Muscle of leg (tissue), 11 donors: Measurements from ENCODE around the gene IFT80. TPM values are rescaled to one million over a fixed set of nuclear protein-coding genes. Genes with fewer than 3 reads are reported as not detected.
"Not testable (repeated sequence)": the region's sequence is repeated elsewhere in the genome, so short reads cannot be mapped to it uniquely, and the experiment has no call there.

ENCODE experiments used
- DNase-seq: peaks from one replicate; pipeline ENCODE4 v3.0.0; 2013
- H3K27ac ChIP-seq: one replicate; pipeline ENCODE4 v1.5.1; 2013; ENCODE audit warnings: mild to moderate bottlenecking, low read length, control low read depth
- H3K27me3 ChIP-seq: one replicate; pipeline ENCODE4 v1.6.1; 2013; ENCODE audit warnings: low read length; ENCODE audit not compliant: control insufficient read depth, insufficient read depth
- H3K36me3 ChIP-seq: one replicate; pipeline ENCODE4 v1.6.1; 2013; ENCODE audit warnings: low read length; ENCODE audit not compliant: control insufficient read depth, insufficient read depth
- H3K4me1 ChIP-seq: one replicate; pipeline ENCODE4 v1.6.1; 2013; ENCODE audit warnings: low read length; ENCODE audit not compliant: control insufficient read depth, insufficient read depth
- H3K4me3 ChIP-seq: one replicate; pipeline ENCODE4 v1.5.1; 2013; ENCODE audit warnings: low read length, control low read depth
- H3K9me3 ChIP-seq: replicated peaks from 2 replicates; pipeline ENCODE4 v1.6.1; 2013; ENCODE audit warnings: low read depth, low read length; ENCODE audit not compliant: control insufficient read depth
- WGBS: methylation state at CpG from one replicate; pipeline ENCODE4 v1.1.5; 2013; ENCODE audit warnings: missing lambda C conversion rate; ENCODE audit not compliant: insufficient coverage; 5-methylcytosine and 5-hydroxymethylcytosine counted together
- polyA plus RNA-seq, 8 donors: library from polyadenylated mRNA; unstranded; fragments of 120-200 nt; gene quantifications; one replicate each; pipeline versions ENCODE4 v1.2.1 to v1.2.3, GENCODE V29; 2013; ENCODE audit warnings: inconsistent platforms in 1 of 8, low replicate concordance in 1 of 8; ENCODE audit not compliant: insufficient read length in 8 of 8, insufficient read depth in 1 of 8
- total RNA-seq: library from RNA; stranded (reverse); fragments of 120-200 nt; gene quantifications from one replicate; pipeline ENCODE4 v1.2.4, GENCODE V29; 2013

The IFT80 gene
- total and polyA plus RNA-seq, 9 donors = 17.6 to 30.9 (median 24.6) TPM

DNA sequence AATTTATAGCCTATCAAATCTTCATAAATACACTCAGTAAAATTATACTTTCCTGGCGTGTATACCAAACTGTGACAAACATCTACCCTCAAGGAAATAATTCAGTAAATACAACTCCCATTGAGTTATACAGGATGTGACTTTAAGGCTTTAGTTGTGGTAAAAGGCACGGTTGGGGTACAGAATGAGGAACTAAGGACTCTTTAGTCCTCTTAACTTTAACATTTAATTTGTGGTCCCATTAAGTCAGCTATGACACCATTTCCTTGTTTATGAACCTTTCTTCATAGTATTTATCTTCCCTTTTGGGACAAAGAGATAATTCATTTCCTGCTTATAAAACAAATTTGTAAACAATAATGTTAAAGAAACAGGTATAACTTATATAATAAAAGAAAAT, 30.2 kb downstream of the IFT80 start:
- H3K4me1 ChIP-seq = no peaks in the 10 kb centered on the region
- H3K27ac ChIP-seq = no peak overlapping the region
- H3K36me3 ChIP-seq = peaks cover 8% of the 10 kb centered on the region
- H3K27me3 ChIP-seq = no peaks in the 10 kb centered on the region
- no peaks in the 10 kb centered on the region for H3K9me3 ChIP-seq
- H3K4me3 ChIP-seq = no peak overlapping the region
- DNase-seq = no peak
- no CpG with 5 or more reads among the region's 2 CpGs for WGBS

DNA sequence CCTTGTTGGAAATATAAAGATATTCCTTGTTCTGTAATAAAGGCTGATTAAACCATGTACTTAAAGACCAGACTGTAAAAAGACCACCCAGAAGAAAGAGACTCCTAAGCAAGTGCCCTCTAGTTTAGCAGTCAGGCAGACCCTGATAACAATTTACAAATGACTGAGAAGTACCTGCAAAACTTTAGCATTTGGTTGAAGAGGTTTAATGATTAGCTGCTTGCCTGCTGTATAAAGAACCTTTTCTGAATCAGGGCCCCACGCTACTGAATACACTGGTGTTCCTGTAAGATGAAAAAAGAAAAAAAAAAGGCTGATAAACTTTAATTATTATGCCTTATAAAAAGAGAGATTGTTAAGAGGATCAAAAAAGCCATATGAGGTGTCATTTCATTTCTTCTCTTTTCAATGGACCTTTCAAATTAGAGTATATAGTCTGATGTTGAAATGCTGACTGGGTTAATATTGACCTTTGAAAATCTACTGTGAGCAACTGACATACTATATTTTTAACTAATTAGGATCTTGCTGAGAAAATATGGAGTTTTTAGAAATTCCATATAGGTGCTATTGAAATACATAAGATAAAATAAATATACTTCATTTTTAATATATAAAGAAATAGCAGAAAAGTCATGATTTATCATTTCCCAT, 33.0 kb downstream of the IFT80 start:
- H3K36me3 ChIP-seq = peaks cover 3% of the 10 kb centered on the region
- DNase-seq = no peak
- H3K27me3 ChIP-seq = no peaks in the 10 kb centered on the region
- no CpG with 5 or more reads among the region's 1 CpG for WGBS
- no peaks in the 10 kb centered on the region for H3K9me3 ChIP-seq
- H3K4me3 ChIP-seq = no peak overlapping the region
- H3K4me1 ChIP-seq = no peaks in the 10 kb centered on the region
- H3K27ac ChIP-seq = no peak overlapping the region

DNA sequence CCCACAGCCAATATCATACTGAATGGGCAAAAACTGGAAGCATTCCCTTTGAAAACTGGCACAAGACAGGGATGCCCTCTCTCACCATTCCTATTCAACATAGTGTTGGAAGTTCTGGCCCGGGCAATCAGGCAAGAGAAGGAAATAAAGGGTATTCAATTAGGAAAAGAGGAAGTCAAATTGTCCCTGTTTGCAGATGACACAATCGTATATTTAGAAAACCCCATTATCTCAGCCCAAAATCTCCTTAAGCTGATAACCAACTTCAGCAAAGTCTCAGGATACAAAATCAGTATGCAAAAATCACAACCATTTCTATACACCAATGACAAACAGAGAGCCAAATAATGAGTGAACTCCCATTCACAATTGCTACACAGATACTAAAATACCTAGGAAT, 36.1 kb downstream of the IFT80 start:
- DNase-seq, H3K27me3 ChIP-seq, H3K27ac ChIP-seq, H3K4me3 ChIP-seq, H3K36me3 ChIP-seq, H3K4me1 ChIP-seq, H3K9me3 ChIP-seq: not testable (repeated sequence)
- no CpG with 5 or more reads among the region's 2 CpGs for WGBS

DNA sequence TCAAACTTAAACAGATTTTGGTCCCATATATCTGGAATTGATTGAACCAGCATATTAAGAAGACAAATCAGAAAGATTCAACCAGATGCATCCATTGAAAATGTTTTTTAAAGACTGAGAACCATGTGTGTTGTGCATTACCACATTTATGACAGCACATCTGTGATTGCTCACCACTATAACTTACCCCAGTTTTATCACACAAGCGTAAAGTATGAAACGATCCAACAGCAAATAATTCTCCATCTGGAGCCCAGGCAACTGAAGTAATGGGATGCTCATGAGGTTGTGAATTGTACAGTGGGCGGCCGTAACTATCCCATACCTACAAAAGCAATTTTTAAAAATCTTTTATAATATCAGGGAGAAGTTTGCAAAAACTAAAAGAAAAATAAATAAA, 43.2 kb downstream of the IFT80 start:
- Histone ChIP-seq H3K27me3 (no peaks in the 10 kb centered on the region), H3K4me3 (no peak overlapping the region), H3K9me3 (no peaks in the 10 kb centered on the region), H3K27ac (no peak overlapping the region), H3K4me1 (no peaks in the 10 kb centered on the region), H3K36me3 (no peaks in the 10 kb centered on the region)
- no peak for DNase-seq
- WGBS = no CpG with 5 or more reads among the region's 4 CpGs

DNA sequence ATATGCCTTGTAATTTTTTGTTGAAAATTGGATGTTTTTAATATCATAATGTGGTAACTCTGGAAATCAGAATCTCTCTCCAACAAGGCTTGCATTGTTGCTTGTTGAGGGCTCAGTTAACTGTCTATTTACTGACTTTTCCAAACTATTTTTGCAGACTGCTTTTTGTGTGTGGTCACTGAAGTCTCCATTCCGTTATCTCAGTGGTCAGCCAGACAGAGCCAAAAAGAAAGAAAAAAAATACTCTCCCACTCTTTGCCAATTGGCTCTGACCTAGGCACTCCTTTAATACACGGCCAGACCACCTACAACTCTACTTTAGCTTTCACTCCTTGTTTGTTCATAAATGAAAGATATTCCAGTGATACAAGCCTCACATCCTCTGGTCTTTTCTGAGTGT, 52.5 kb downstream of the IFT80 start:
- Histone ChIP-seq H3K9me3 (no peaks in the 10 kb centered on the region), H3K4me3 (no peak overlapping the region), H3K27me3 (no peaks in the 10 kb centered on the region), H3K36me3 (no peaks in the 10 kb centered on the region), H3K4me1 (no peaks in the 10 kb centered on the region), H3K27ac (no peak overlapping the region)
- DNase-seq = peak; percentile 10
- WGBS = 50% methylated on average over 1 of the region's 2 CpGs

DNA sequence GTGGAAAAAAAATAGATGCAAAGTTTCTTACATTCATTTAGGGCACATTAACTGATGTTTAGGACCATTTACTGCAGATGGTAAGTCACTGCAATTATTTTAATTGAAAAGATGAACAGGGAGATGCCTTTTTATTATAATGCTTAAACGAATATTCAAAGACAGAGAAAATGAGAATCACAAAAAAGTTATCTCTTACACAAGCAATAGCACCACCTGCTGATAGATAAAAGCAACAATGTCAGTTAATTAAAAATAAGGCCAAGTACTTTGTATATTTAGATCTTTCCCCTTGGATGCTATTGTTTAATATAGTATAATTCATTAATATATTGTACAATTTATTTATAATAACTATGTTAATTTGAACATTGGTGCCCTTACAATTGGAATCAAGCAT, 55.9 kb downstream of the IFT80 start:
- no CpG with 5 or more reads among the region's 1 CpG for WGBS
- peaks cover 1% of the 10 kb centered on the region for H3K36me3 ChIP-seq
- DNase-seq = peak; percentile 24

DNA sequence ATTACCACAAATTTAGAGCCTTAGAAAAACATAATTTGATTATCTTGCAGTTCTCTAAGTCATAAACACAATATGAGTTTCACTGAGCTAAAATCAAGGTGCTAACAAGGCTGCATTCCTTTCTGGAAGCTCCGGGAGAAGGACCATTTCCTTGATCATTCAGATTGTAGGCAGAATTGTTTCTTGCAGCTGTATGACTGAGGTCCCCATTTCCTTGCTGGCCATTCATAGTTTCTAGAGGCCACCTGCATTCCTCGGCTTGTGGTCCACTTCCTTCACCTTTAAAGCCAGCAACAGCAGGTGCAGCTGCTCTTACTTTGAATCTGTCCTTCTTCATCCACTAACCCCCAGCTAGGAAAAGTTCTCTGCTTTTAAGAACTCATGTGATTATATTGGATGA, 58.7 kb downstream of the IFT80 start:
- H3K4me3 ChIP-seq = no peak overlapping the region
- peaks cover 3% of the 10 kb centered on the region for H3K36me3 ChIP-seq
- no peaks in the 10 kb centered on the region for H3K27me3 ChIP-seq
- 80% methylated on average over 1 of the region's 2 CpGs for WGBS
- no peak for DNase-seq
- peaks cover 8% of the 10 kb centered on the region for H3K9me3 ChIP-seq
- H3K27ac ChIP-seq = no peak overlapping the region
- no peaks in the 10 kb centered on the region for H3K4me1 ChIP-seq

More for the DNA sequence above, 55.9 kb downstream of the IFT80 start:
- H3K4me1 ChIP-seq = no peaks in the 10 kb centered on the region
- H3K9me3 ChIP-seq = peaks cover 3% of the 10 kb centered on the region
- no peaks in the 10 kb centered on the region for H3K27me3 ChIP-seq
- no peak overlapping the region for H3K4me3 ChIP-seq
- no peak overlapping the region for H3K27ac ChIP-seq

DNA sequence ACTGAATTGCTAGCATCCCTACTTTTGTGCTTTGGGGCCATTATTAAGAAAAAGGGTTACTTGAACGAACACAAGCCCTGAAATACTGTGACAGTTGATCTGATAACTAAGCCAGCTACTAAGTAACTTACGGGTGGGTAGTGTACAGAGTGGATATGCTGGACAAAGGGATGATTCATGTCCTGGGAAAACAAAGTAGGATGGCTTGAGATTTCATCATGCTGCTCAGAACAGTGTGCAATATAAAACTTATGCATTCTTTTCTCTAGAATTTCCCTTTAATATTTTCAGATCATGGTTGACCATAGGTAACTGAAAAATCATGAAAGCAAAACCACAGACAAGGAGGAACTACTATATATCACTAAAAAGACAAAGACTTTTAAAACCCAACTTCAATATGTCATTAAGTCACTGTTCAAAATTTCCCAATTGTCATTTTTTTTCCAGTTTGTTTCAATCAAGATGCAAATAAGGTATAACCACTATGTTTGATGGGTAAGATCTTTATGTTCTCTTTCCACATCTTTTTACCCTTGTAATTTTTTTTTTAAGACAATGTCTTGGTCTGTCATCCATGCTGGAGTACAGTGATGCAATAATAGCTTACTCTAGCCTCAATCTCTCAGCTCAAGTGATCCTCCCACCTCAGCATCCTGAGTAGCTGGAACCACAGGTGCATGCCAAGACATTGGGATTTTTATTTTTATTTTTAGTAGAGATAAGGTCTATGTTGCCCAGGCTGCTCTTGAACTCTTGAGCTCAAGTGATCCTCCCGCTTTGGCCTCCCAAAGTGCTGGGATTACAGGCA, 67.7 kb downstream of the IFT80 start:
- no peaks in the 10 kb centered on the region for H3K4me1 ChIP-seq
- no peaks in the 10 kb centered on the region for H3K27me3 ChIP-seq
- H3K9me3 ChIP-seq = no peaks in the 10 kb centered on the region
- H3K4me3 ChIP-seq = no peak overlapping the region
- no peak for DNase-seq
- WGBS = 67% methylated on average over 3 of the region's 3 CpGs
- H3K36me3 ChIP-seq = no peaks in the 10 kb centered on the region
- no peak overlapping the region for H3K27ac ChIP-seq

DNA sequence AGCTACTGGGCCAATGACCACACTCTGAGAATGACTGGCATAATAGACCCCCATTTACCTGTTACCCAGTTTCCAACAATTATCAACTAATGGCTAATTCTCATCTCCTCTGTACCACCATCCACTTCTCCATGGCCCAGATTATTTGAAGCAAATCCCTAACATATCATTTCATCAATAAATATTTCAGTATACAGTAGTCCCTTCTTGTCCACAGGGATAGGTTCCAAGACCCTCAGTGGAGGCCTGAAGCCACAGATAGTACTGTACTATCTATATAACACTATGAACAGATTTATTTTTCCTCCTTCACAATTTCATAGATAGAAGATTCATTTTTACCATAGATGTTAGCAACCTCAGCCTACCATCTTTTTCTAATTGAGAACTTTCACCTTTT, 68.3 kb downstream of the IFT80 start:
- DNase-seq = no peak
- no peaks in the 10 kb centered on the region for H3K36me3 ChIP-seq
- H3K4me3 ChIP-seq = no peak overlapping the region
- H3K27ac ChIP-seq = no peak overlapping the region
- H3K4me1 ChIP-seq = no peaks in the 10 kb centered on the region
- no peaks in the 10 kb centered on the region for H3K9me3 ChIP-seq
- no peaks in the 10 kb centered on the region for H3K27me3 ChIP-seq

DNA sequence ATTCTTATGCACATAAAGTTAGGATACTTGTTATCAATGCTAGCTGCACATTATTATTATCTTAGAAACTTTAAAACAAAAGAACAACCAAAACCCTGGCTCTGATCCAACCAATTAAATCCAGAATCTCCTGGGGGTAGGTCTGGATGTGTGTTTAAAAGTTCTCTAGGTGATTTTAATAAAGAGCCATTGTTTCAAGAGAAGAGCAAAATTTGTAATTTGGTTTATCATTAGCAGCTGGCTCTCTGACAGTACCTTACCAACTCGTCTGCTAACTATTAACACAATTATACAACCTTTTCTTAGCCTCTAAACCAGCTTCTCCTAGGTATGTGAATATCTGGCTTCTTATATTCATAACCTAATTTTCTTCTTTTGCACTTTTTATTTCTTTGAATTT, 68.9 kb downstream of the IFT80 start:
- WGBS = no CpG with 5 or more reads among the region's 1 CpG
- H3K27ac ChIP-seq = no peak overlapping the region
- H3K9me3 ChIP-seq = no peaks in the 10 kb centered on the region
- H3K27me3 ChIP-seq = no peaks in the 10 kb centered on the region
- H3K36me3 ChIP-seq = no peaks in the 10 kb centered on the region
- H3K4me1 ChIP-seq = no peaks in the 10 kb centered on the region
- no peak overlapping the region for H3K4me3 ChIP-seq
- no peak for DNase-seq
